ENCODE results near the gene CCDC85B. TPM values are rescaled to one million over a fixed set of nuclear protein-coding genes. Genes with fewer than 3 reads are reported as not detected.

Gene CCDC85B
- total RNA-seq, 1 experiment from 2014 or later, result 27.3 TPM

GRCh38 chr11:65925397-65925796 lies 34.9 kb downstream of the CCDC85B start:
- no peak for DNase-seq (ENCODE audit: extremely low read depth, low read depth)

GRCh38 chr11:65927904-65928397 lies 37.5 kb downstream of the CCDC85B start:
- no peak for DNase-seq (ENCODE audit: extremely low read depth, low read depth)

DNA sequence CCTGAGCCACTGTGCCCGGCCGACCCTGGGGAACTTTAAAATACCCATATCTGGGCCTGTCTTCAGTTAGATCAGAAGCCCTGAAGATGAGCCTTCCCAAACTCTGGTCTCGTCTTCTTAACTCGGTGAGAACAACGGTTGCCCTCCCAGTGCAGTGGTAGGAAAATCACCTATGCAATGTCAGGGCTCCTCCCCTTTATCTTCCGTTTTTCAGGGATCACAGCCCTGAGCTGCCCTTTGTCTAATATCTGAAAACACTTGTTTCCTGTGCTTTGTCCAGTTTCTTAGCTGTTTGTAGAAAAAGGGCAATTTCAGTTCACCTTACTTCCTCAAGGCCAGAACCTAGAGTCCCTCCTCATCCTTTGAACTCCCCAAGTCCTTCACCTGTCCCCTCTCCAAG lies 38.2 kb downstream of the CCDC85B start:
- DNase-seq (ENCODE audit: extremely low read depth, low read depth), result no peak

GRCh38 chr11:65931773-65932557 lies 41.5 kb downstream of the CCDC85B start:
- no peak for DNase-seq (ENCODE audit: extremely low read depth, low read depth)

DNA sequence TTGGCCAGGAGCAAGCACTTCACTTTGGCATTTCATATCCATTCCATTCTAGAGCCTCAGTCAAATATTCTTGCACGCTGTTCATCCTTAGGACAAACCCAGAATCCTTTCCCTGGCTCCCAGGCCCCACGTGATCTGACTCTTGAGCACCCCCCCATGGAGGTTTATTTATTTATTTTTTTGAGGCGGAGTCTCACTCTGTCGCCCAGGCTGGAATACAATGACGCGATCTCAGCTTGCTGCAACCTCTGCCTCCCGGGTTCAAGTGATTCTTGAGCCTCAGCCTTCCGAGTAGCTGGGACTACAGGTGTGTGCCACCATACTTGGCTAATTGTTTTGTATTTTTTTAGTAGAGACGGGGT lies 42.1 kb downstream of the CCDC85B start:
- DNase-seq (ENCODE audit: extremely low read depth, low read depth), result no peak

- no peak for DNase-seq (ENCODE audit: extremely low read depth, low read depth)
Observed at GRCh38 chr11:65934014-65934413, 43.5 kb downstream of the CCDC85B start.

GRCh38 chr11:65937766-65938165 lies 47.3 kb downstream of the CCDC85B start:
- DNase-seq (ENCODE audit: extremely low read depth, low read depth), result no peak

Other genes with a start within 250 kb of the CCDC85B start
- gene RELA, start 227.8 kb upstream of the CCDC85B start, total RNA-seq (2014; rRNA removed; shearing (Covaris generic)), result 31.5 and 34.7 TPM in 2 replicates
- gene KAT5, start 178.4 kb upstream of the CCDC85B start, total RNA-seq (2014; rRNA removed; shearing (Covaris generic)), result 32.7 and 35.9 TPM in 2 replicates
- gene RNASEH2C, start 169.9 kb upstream of the CCDC85B start, total RNA-seq (2014; rRNA removed; shearing (Covaris generic)), result 13.9 and 15.4 TPM in 2 replicates
- 7.6 and 8.3 TPM in 2 replicates for gene AP5B1, start 109.7 kb upstream of the CCDC85B start, total RNA-seq (2014; rRNA removed; shearing (Covaris generic))
- not detected in 2 replicates for gene OVOL1, start 103.6 kb upstream of the CCDC85B start, total RNA-seq (2014; rRNA removed; shearing (Covaris generic))
- gene SNX32, start 56.7 kb upstream of the CCDC85B start, total RNA-seq (2014; rRNA removed; shearing (Covaris generic)), result 0.05 TPM in 1 of 2 replicates, not detected in the other
- gene CFL1, start 32.5 kb upstream of the CCDC85B start, total RNA-seq (2014; rRNA removed; shearing (Covaris generic)), result 362 and 364 TPM in 2 replicates
- 36.8 and 39.1 TPM in 2 replicates for gene MUS81, start 30.2 kb upstream of the CCDC85B start, total RNA-seq (2014; rRNA removed; shearing (Covaris generic))
- 1.0 and 2.8 TPM in 2 replicates for gene EFEMP2, start 17.9 kb upstream of the CCDC85B start, total RNA-seq (2014; rRNA removed; shearing (Covaris generic))
- gene CTSW, start 10.8 kb upstream of the CCDC85B start, total RNA-seq (2014; rRNA removed; shearing (Covaris generic)), result not detected in 2 replicates
- 89.6 and 109 TPM in 2 replicates for gene FIBP, start 2.2 kb upstream of the CCDC85B start, total RNA-seq (2014; rRNA removed; shearing (Covaris generic))
- gene FOSL1, start 9.7 kb downstream of the CCDC85B start, total RNA-seq (2014; rRNA removed; shearing (Covaris generic)), result 56.1 and 58.4 TPM in 2 replicates
- 7.4 and 9.6 TPM in 2 replicates for gene C11orf68, start 28.4 kb downstream of the CCDC85B start, total RNA-seq (2014; rRNA removed; shearing (Covaris generic))
- 57.2 and 62.4 TPM in 2 replicates for gene DRAP1, start 28.8 kb downstream of the CCDC85B start, total RNA-seq (2014; rRNA removed; shearing (Covaris generic))
- not detected in 2 replicates for gene TSGA10IP, start 54.8 kb downstream of the CCDC85B start, total RNA-seq (2014; rRNA removed; shearing (Covaris generic))
- gene SART1, start 71.1 kb downstream of the CCDC85B start, total RNA-seq (2014; rRNA removed; shearing (Covaris generic)), result 24.7 and 28.4 TPM in 2 replicates
- gene EIF1AD, start 111.5 kb downstream of the CCDC85B start, total RNA-seq (2014; rRNA removed; shearing (Covaris generic)), result 23.0 TPM in 2 replicates
- 53.6 and 64.3 TPM in 2 replicates for gene BANF1, start 111.8 kb downstream of the CCDC85B start, total RNA-seq (2014; rRNA removed; shearing (Covaris generic))
- not detected in 2 replicates for gene CST6, start 121.3 kb downstream of the CCDC85B start, total RNA-seq (2014; rRNA removed; shearing (Covaris generic))
- not detected in 2 replicates for gene CATSPER1, start 135.8 kb downstream of the CCDC85B start, total RNA-seq (2014; rRNA removed; shearing (Covaris generic))
- gene GAL3ST3, start 158.5 kb downstream of the CCDC85B start, total RNA-seq (2014; rRNA removed; shearing (Covaris generic)), result not detected in 2 replicates
- 91.7 and 101 TPM in 2 replicates for gene SF3B2, start 161.7 kb downstream of the CCDC85B start, total RNA-seq (2014; rRNA removed; shearing (Covaris generic))
- 10.3 and 13.9 TPM in 2 replicates for gene PACS1, start 179.6 kb downstream of the CCDC85B start, total RNA-seq (2014; rRNA removed; shearing (Covaris generic))

Measured in NCI-H460 (cell line).